Measurements from ENCODE around the gene SUSD1.
A peak's percentile ranks its signal among the peaks of the same experiment; 100 is the strongest.

Gene SUSD1

GRCh38 chr9:112065806-112066606 is 109.1 kb downstream of the SUSD1 start:
- peak; percentile 90 for DNase-seq (ENCODE audit: low read depth)

- no peak for DNase-seq (ENCODE audit: low read depth)
Measured at GRCh38 chr9:112064871-112065270, 110.2 kb downstream of the SUSD1 start.

GRCh38 chr9:112063586-112063985 is 111.5 kb downstream of the SUSD1 start:
- DNase-seq (ENCODE audit: low read depth): no peak

GRCh38 chr9:112063151-112063550 is 111.9 kb downstream of the SUSD1 start:
- no peak for DNase-seq (ENCODE audit: low read depth)

- peak; percentile 99 for DNase-seq (ENCODE audit: low read depth)
Measured at GRCh38 chr9:112061152-112061740, 113.9 kb downstream of the SUSD1 start.

- DNase-seq (ENCODE audit: low read depth): no peak
Measured at GRCh38 chr9:112059966-112060320, 115.2 kb downstream of the SUSD1 start.

GRCh38 chr9:112059145-112059965 is 115.7 kb downstream of the SUSD1 start:
- DNase-seq (ENCODE audit: low read depth): peak; percentile 91

- no peak for DNase-seq (ENCODE audit: low read depth)
Measured at GRCh38 chr9:112056996-112057395, 118.1 kb downstream of the SUSD1 start.

GRCh38 chr9:112054916-112055315 is 120.2 kb downstream of the SUSD1 start:
- DNase-seq (ENCODE audit: low read depth): no peak

- no peak for DNase-seq (ENCODE audit: low read depth)
Measured at GRCh38 chr9:112051812-112052211, 123.3 kb downstream of the SUSD1 start.

- DNase-seq (ENCODE audit: low read depth): peak; percentile 88
Measured at GRCh38 chr9:112050544-112051475, 124.3 kb downstream of the SUSD1 start.

- DNase-seq (ENCODE audit: low read depth): no peak
Measured at GRCh38 chr9:112049811-112050516, 125.1 kb downstream of the SUSD1 start.

- DNase-seq (ENCODE audit: low read depth): peak; percentile 86
Measured at GRCh38 chr9:112048924-112049691, 126.0 kb downstream of the SUSD1 start.

- no peak for DNase-seq (ENCODE audit: low read depth)
Measured at GRCh38 chr9:112047538-112048066, 127.5 kb downstream of the SUSD1 start.

- peak; percentile 89 for DNase-seq (ENCODE audit: low read depth)
Measured at GRCh38 chr9:112046181-112046580, 128.9 kb downstream of the SUSD1 start.

GRCh38 chr9:112044881-112045280 is 130.2 kb downstream of the SUSD1 start:
- no peak for DNase-seq (ENCODE audit: low read depth)

- peak; percentile 31 for DNase-seq (ENCODE audit: low read depth)
Measured at GRCh38 chr9:112044186-112044585, 130.9 kb downstream of the SUSD1 start.

- DNase-seq (ENCODE audit: low read depth): peak; percentile 53
Measured at GRCh38 chr9:112043423-112043822, 131.7 kb downstream of the SUSD1 start.

GRCh38 chr9:112042769-112043168 is 132.3 kb downstream of the SUSD1 start:
- no peak for DNase-seq (ENCODE audit: low read depth)

GRCh38 chr9:112042244-112042638 is 132.9 kb downstream of the SUSD1 start:
- DNase-seq (ENCODE audit: low read depth): no peak
